CD4-positive, alpha-beta T cell treated with Interleukin-2 at 100 ng/mL for 4 hours (primary cell): ENCODE results near the gene CYP26A1.
"Not testable (repeated sequence)": the region's sequence is repeated elsewhere in the genome, so short reads cannot be mapped to it uniquely, and the experiment has no call there.

Experiments used
- DNase-seq: peaks from one replicate; pipeline ENCODE4 v3.0.0-alpha.2; 2020; ENCODE audit warnings: low spot score

CYP26A1 gene

DNA sequence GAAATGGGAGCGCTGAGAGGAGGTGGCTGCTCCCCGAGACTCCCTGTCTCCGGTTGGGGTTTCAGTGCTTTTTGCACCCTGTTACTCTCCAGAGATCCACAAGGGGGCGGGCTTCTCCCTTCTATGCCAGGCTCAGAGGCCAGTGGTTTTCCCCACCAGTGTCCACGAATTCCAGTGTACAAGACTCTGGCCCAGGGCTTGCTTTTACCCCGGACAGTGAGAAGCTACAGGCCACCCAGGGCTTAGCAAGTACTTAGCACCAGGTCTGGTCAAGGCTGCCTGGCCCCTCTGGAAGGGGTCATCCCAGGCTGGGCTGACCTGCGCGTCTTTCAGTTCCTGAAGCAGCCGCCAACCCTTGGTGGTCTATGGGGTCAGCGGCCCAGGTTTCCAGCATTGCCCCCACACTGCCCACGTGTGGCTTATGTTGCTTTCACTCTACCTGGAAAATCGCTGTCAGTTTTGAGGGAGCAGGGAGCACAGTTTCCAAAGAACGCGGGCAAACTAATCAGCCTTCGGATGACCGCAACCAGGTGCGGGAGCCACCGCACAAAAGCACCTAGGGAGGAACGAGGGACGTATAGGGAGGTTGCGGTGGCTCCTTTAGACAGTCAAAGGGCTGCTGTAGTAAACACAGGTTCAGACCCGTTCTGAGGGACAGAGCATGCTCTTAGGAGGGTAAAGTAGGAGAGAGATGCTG lies 6.8 kb downstream of the CYP26A1 start:
- DNase-seq: peak; percentile 52

DNA sequence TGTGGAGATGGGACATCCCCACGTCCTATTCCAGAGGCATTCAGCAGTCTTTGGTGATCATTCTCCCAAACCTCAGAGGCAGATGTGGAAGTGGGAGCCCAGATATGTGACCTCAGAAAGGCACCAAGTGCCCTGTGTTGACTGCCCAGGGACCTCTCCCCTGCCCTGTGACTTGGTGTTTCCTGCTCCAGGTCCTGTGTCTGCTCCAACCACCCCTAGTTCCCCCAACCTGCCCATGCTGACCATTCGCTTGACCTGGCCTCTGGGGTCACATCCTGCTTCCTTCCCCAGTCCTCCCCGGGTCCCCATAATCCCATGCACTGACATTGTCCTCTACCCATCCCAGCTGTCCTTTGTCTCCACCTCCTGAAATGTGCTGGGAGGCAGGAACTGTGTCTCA lies 7.6 kb downstream of the CYP26A1 start:
- no peak for DNase-seq

DNA sequence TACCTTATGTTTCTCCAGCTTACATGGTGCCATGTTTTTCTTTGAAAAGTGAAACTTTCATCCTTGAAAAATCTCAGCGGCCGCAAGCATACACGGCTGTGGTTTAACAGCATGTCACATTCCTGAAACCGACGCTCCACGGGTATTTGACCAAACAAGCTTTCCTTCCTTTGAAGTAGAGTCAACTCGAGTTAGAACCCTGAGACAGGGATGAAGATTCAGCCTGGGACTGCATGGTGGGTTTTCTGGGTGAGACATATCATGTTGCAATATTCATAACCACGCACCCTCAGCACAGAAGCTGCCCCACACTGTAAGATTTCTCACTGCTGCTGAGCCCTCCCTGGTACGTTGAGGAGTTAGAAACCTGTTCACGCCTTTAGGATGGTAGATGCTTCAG lies 8.1 kb downstream of the CYP26A1 start:
- no peak for DNase-seq

DNA sequence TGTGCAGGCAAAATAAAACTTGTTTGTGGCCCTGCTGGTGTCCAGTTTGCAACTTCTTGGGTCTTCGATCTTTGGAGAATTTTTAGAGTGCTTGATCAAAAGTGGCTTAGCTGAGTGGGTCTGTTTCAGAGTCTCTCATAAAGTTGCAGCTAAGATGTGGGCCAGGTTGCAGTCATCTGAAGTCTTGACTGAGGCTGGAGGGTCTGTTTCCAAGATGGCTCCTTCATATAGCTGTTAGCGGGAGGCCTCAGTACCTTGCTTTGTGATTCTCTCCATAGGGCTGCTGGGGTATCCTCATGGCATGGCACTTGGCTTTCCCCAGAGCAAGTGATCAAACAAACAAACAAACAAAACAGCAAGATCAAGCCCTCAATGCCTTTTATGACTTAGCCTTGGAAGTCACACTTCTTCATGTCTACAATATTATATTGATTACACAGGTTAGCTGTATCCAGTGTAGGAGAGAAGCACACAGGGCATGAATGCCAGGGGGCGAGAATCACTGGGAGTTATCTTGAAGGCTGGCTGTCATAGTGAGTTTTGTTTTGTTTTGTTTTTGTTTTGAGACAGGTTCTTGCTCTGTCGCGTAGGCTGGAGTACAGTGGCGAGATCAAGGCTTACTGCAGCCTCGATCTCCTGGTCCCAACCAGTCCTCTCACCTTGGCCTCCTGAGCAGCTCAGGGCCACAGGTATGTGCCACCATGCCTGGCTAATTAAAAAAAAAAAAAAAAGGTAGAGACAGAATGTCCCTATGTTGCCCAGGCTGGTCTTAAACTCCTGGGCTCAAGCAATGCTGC lies 10.2 kb downstream of the CYP26A1 start:
- DNase-seq: no peak

DNA sequence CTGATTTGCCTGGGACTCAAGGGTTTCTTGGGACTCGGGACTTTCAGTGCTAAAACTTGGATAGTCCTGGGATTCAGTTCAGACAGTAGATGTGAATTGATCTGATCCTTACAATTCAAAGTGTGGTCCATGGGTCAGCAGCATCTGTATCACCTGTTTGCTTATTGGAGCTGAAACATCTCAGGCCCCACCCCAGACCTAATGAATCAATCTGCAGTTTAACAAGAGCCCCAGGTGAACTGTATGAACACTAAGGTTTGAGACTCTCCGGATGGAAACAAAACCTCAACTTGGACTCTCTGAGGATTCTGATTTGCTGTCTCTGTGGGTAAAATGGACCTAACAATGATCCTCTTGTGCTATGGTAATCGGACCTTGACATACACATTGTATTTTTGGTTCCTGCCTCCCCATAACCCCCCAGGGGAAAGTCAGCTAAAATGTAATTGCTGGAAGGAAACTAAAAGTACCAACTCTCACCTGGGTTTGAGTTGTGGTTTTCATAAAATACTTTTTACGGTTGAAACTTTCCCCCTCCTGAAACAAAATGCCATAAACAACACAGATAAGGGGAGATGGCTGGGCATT lies 11.7 kb downstream of the CYP26A1 start:
- DNase-seq: no peak

DNA sequence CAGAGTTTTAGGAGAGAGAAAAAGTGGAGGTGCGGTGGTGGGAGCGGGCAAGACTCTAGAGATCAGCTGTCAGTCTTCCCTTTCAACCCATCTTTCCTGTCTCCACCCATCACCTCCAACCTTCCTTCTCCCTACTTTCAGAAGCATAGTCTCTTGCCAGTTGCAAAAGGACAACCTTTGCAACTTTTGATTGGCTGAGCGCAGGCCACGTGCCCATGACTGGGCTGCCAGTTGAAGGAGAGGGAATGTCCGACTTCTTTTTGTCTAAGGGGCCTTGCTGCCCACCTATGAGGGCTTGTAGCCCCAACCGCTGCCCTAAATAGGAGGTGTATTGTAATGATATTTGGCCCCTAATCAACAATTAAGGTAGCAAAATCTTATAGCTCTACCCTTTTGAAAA lies 12.6 kb downstream of the CYP26A1 start:
- no peak for DNase-seq

DNA sequence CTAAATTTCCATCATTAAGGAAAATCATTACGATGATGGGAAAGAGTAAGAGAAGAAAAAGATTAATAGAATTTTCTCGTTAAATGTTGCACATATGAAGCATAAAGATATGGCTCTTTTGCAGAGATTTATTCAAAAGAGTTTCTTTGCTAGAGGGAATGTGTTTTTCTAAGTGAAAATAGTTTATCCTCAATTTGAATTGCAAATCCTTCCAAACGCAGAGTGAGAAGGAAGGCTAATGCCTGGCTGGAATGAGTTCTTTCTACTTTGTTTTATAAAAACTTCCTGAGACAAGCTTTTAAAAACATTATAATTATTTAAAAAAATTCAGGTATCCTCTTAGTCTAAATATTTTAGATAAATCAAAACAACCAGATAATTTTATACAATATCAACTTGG lies 14.2 kb downstream of the CYP26A1 start:
- no peak for DNase-seq

DNA sequence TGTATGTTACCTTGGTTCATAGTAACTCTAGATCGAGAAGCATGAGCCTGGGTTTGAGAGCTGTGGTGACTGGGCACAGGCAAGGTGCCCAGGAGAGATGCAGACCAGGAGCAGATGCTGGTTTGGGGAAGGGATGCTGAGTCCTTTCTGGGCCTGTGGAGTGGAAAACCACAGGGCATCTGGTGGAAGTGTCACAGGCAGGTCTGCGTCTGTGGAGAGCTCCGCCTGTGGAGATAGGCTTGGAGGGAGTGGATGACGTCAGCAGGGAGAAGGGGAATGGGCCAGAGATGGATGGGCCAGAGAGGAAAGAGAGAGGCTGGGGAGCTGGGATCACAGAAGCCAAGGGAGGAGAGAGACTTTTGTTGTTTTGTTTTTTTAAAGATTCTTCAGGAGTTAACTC lies 14.8 kb downstream of the CYP26A1 start:
- no peak for DNase-seq

DNA sequence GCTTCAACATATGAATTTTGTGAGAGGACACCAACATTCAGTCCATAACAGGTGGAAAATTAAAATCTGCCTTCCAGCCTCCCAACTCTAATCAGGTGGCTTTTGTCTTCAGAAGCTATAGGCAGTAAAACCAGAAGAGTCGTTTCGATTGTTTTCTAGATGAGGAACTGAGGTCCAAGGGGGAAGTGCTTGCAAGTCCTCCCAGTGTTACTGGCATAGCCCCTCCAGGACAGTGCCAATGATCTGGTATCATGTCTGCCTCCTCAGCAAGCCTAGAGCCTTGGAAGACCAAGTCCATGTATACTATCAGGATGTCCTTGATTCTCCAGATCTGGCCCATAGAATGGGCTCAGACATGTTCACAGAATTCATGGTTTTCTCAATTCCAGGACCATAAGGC lies 16.9 kb downstream of the CYP26A1 start:
- no peak for DNase-seq

DNA sequence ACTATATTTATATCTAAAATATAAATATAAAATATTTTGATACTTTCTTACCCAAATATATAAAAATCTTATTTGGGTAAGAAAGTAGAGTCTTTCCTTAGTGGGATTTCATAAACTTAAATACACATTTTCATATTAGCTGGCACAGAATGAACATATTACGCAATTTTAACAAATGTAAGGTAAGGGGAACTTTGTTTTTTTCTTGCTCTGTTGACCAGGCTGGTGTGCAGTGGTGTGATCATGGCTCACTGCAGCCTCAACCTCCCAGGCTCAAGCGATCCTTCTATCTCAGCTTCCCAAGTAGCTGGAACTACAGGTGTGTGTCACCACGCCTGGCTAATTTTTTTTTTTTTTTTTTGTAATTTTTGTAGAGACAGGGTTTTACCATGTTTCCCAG lies 18.3 kb downstream of the CYP26A1 start:
- no peak for DNase-seq

DNA sequence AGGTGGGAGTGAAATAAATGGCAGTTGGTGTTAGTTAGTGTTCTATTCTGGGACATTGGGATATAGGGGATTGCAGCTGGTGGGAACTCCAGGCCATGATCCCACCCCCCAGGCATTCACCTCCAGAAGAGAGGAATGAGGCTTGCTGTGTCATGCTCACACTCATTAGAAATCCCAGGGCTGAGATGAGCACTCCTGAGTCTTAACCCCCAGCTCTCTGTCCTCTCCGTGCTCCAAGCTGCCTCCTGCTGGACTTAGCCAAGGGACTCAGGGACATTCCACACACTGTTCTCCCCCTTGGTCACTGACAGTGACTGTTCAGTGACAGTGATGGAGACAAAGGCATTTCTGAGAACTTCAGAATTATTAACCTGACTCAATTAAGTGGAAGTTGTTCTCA lies 21.5 kb downstream of the CYP26A1 start:
- DNase-seq: no peak

DNA sequence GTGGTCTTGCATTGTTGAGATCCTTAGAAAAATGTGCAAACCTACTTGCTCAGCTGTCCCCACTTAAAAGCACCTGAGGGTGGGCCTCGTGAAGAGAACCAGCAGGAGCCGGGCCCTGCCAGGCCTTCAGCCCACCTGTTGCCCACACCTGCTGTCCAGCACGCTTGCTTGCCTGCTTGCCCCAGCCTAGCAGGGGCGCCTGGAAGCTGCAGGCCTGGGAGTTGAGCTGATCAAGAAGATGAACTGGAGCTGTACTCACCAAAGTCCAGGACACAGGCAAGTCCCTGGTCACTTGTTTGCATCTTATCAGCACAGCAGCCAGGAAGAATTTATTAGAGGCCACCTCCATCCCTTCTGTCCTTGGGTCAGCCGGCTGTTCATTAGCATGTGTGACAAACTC lies 23.2 kb downstream of the CYP26A1 start:
- DNase-seq: no peak

DNA sequence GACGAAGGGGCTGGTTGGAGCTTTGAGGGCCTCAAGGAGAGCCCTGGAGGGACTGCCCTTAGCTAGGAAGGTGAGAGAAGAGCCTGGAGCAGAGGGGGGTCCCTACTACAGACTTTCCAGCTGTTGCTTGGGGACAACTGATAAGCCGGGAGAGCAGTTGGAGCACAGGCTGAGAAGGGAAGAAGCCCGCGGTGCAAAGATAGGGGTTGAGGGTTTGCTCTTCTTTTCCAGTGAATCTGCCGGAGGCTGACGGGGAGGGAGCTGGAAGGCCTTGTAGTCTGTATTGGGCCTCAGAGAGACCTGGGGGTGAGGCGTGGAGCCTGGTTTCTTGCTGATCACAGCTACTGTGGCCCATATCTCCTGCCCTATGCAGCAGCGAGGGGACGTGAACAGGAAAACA lies 23.7 kb downstream of the CYP26A1 start:
- DNase-seq: no peak

DNA sequence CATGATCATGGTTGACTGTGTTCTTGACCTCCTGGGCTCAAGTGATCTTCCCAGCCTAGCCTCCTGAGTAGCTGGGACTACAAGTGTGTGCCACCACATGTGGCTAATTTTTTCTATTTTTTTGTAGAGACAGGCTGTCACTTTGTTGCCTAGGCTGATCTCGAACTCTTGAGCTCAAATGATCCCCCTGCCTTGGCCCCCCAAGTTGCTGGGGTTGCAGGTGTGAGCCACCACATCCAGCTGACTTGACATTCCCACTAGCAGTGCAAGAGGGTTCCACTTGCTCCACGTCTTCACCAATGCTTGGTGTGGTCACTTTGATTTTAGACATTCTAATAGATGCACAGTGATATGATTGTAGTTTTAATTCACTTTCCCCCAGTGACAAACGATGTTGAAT lies 25.1 kb downstream of the CYP26A1 start:
- DNase-seq: no peak

DNA sequence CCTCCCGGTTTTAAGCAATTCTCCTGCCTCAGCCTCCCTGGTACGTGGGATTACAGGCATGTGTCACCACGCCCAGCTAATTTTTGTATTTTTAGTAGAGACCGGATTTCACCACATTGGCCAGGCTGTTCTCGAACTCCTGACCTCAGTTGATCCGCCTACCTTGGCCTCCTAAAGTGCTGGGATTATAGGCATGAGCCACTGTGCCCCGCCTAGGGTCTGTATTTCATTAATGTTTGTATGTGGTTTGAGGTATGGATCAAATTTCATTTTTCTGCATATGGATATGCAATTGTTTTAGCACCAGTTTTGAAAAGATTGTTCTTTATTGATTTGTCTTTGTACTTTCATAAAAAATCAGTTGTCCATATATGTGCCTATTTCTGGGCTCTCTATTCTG lies 26.0 kb downstream of the CYP26A1 start:
- DNase-seq: no peak

DNA sequence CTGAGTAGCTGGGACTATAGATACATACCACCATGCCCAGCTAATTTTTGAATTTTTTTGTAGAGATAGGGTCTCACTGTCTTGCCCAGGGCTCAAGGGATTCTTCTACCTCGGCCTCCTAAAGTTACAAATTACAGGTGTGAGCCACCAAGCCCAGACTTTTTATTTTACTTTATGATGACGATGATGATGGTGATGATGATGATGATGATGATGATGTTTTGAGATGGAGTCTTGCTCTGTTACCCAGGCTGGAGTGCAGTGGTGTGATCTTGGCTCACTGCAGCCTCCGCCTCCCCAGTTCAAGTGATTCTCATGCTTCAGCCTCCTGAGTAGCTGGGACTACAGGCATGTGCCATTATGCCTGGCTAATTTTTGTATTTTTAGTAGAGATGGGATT lies 27.5 kb downstream of the CYP26A1 start:
- DNase-seq: not testable (repeated sequence)

DNA sequence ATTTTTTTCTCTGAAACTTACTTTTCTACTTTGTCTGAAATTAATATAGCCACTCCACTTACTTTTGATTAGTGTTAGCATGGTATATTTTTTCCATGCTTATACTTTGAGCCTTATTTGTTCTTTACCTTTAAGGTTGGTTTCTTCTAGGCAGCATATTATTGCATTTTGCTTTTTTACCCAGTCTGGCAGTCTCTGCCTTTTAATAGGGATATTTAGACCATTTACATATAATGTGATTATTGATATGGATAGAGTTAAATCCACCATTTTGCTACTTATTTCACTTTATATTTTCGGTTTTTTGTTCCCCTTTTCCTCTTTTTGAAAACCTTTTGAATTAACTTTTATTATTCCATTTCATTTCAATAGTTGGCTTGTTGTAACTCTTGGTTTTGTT lies 30.3 kb downstream of the CYP26A1 start:
- DNase-seq: no peak

DNA sequence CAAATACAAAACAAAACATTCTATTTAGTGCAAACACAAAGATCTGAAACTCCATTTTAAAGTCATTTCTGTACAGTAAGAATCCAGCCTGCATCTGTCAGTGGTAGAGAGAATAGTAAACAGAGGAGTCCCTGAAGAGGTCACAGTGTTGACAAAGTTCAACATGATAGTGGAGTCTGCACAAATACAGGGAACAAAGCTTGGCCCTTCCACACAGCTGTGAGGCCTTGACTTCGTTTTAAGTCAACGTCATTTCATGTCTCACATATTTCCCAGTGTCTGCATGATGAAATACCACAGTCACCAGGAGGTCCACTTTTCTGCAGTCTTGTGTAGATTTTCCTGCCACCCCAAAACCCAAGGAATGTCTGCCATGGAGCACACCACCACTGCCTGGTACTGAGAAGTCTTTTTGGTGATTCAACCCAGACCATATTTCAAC lies 33.0 kb downstream of the CYP26A1 start:
- DNase-seq: no peak

DNA sequence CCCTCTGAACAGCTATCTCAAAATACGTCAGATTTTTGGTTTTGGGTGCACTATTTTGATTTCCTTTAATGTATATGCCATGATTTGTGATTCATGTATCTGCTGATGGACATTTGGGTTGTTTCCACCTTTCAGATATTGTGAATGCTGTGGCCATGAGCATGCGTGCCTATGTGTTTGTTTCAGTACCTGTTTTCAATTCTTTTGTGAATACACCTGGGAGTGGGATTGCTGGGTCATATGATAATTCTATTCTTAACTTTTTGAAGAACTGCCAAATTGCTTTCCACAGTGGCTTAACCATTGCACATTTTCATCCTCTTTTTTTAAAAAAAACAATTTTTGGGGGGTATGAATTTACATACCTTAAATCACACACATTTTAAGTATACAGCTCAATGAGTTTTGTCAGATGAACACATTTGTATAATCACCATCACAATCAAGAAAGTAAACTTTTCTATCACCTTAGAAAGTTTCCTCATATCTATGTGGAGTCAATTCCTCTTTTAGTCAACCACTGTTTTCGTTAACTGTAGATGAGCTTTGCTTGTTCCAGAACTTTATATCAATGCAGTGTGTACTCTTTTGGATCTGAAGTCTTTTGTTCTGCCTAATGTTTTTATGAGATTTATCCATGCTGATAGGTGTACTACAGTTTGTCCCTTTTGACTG lies 36.9 kb downstream of the CYP26A1 start:
- no peak for DNase-seq

DNA sequence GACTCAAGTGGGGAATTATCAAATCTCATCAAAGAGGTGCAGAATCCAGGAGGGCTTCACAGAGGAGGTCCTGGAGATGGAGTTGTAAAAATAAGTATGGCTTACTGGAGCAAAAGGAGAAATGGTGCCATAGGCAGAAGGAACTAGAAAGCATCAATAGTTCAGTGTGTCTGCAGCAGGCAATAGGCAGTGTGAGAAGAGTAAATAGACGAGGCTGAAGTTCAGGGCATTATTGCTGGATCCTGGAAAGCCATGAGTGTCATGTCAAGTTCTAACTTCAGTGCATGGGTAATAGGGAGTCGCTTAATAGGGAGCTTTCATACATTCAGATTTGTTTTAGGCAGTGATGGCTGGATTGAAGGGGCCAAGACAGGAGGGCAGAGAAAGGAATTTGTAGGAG lies 39.3 kb downstream of the CYP26A1 start:
- no peak for DNase-seq

DNA sequence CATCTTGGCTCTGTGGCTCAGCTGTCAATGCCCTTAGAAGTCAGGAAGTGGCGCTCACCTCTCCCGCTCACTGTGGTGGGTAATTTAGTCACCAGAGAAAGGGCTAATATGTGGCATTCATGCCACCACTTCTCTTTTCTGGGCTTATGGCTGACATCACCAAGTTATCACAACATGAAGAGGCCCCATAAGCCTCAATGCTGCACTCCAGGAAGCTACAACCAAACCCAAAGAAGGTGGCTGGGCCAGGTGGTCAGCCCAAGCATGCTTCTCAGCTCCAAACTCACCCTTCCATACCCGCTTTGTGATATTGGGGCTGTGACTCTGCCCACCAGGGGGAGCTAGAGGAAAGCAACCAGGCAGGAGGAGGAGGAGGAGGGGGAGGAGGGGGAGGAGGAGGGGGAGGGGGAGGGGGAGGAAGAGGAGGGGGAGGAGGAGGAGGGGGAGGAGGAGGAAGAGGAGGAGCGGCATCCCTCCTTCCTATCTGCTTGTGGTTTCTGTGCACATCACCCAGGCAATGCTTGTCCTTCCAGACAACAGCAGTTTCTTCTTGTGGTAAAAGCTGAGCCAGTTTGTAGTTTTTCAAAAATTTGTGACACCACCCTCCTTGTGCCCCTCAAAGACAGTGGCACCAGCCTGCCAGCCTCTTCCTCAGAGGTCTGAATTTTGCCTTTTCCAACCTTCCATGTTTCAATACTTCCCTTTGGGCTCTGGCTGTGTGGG lies 42.1 kb downstream of the CYP26A1 start:
- DNase-seq: peak; percentile 62

DNA sequence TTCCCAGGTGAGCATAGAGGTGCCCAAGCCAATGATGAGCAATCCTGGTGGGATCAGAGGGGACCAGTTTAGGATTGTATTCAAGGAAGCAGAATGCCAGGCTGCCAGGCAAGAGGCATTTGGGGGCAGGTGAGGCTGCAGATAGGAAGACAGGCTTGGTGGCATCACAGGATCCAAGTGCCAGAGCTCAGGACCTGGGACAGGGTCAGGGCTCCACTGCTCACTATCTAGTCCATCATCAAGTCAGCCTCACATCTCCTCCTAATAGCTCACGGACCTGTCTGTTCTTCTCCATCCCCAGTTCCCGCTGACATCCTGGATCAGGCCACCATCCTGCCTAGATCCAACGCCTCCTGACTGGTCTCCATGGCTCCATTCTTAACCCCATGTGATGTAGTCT lies 47.6 kb downstream of the CYP26A1 start:
- no peak for DNase-seq
